ENCODE data around the gene TMEM132C.

DNA sequence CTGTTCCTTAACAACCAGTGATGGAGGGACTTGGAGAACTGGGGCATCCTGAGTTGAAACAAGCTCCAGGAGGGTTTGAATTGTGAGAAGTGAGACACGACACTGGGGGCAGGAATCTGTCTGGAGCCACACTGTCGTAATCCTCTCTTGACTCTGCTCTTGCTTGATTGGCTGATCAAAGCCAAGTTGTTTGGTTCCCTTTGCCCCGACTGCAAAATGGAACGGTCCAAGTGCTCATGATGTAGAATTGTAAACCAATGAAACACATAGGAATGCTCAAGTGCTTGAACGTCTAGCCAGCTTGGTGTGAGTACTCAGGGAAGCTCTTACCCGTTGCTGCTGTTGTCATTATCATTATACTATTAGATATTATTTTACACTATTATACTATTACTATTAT lies 98.1 kb downstream of the TMEM132C start:
- TF ChIP-seq CTCF (IDR thresholded peaks at IDR 0.05; ENCODE audit: extremely low read depth in 1 of 2, insufficient read depth in 1 of 2, low read depth in 1 of 2, low read length in 2 of 2) = no peak
- TF ChIP-seq EZH2 (IDR thresholded peaks at IDR 0.05; ENCODE audit: borderline replicate concordance, low read depth, low read length, severe bottlenecking) = no peak
- no peak for TF ChIP-seq POLR2A (IDR thresholded peaks at IDR 0.05; ENCODE audit: low read depth, low read length)
- TF ChIP-seq POLR2AphosphoS5 (IDR thresholded peaks at IDR 0.05; ENCODE audit: insufficient read depth, low read depth, low read length) = no peak
- no peak for TF ChIP-seq JUN (IDR thresholded peaks at IDR 0.05; ENCODE audit: borderline replicate concordance, insufficient read depth, insufficient read length, low read depth)
- no peak for TF ChIP-seq FOS (IDR thresholded peaks at IDR 0.05; ENCODE audit: borderline replicate concordance, insufficient read depth, low read length)
- TF ChIP-seq MAX (IDR thresholded peaks at IDR 0.05; ENCODE audit: insufficient read depth, insufficient read length) = no peak

Measured in endothelial cell of umbilical vein (primary cell).